HepG2 (cell line): ENCODE measurements around the gene B9D2. TPM values are rescaled to one million over a fixed set of nuclear protein-coding genes. Genes with fewer than 3 reads are reported as not detected.

Experiments
- HNRNPH1 ChIP-seq: fragments of 200-400 bp; formaldehyde crosslinking; optimal IDR thresholded peaks from 2 replicates; pipeline ENCODE3; 2017; ENCODE audit warnings: mild to moderate bottlenecking, low read depth, low read length
- KIAA2018 ChIP-seq: sonication (generic); formaldehyde crosslinking; IDR thresholded peaks from 2 replicates; pipeline ENCODE4 v1.5.0; 2020; ENCODE audit warnings: mild to moderate bottlenecking, missing genetic modification reagents, borderline replicate concordance
- MXD3 ChIP-seq: IDR thresholded peaks from 2 replicates; pipeline ENCODE4 v1.6.1; 2016; ENCODE audit warnings: mild to moderate bottlenecking, missing biosample characterization, missing genetic modification reagents
- POGK ChIP-seq: sonication (generic); formaldehyde crosslinking; conservative IDR thresholded peaks from 2 replicates; pipeline ENCODE4 v1.8.0; 2022; ENCODE audit warnings: mild to moderate bottlenecking, moderate library complexity, missing genetic modification reagents
- PRDM10 ChIP-seq: sonication (generic); formaldehyde crosslinking; IDR thresholded peaks from 2 replicates; pipeline ENCODE4 v1.4.0; 2020; ENCODE audit warnings: low read depth, missing genetic modification reagents
- RBM22 ChIP-seq: fragments of 200-400 bp; formaldehyde crosslinking; optimal IDR thresholded peaks from 2 replicates; pipeline ENCODE3; 2017; ENCODE audit warnings: mild to moderate bottlenecking, low read length, moderate library complexity
- RFXANK ChIP-seq: IDR thresholded peaks from 2 replicates; pipeline ENCODE4 v1.6.1; 2016
- SIN3A ChIP-seq: IDR thresholded peaks from 2 replicates; pipeline ENCODE4 v1.6.1; 2011; ENCODE audit warnings: low read depth, mild to moderate bottlenecking, control low read depth, low read length, borderline replicate concordance
- SNAI1 ChIP-seq: sonication (generic); formaldehyde crosslinking; IDR thresholded peaks from 2 replicates; pipeline ENCODE4 v1.5.0; 2020; ENCODE audit warnings: mild to moderate bottlenecking, missing genetic modification reagents, borderline replicate concordance
- SRY ChIP-seq: sonication (generic); formaldehyde crosslinking; IDR thresholded peaks from 2 replicates; pipeline ENCODE4 v1.8.0; 2022; ENCODE audit warnings: mild to moderate bottlenecking, missing genetic modification reagents
- ZFP90 ChIP-seq: sonication (generic); formaldehyde crosslinking; IDR thresholded peaks from 2 replicates; pipeline ENCODE4 v1.8.0; 2022; ENCODE audit warnings: missing genetic modification reagents, mild to moderate bottlenecking, inconsistent platforms, borderline replicate concordance
- ZNF136 ChIP-seq: sonication (generic); formaldehyde crosslinking; IDR thresholded peaks from 2 replicates; pipeline ENCODE4 v1.8.1; 2022; ENCODE audit warnings: low read depth, mild to moderate bottlenecking, moderate library complexity, missing genetic modification reagents
- ZNF230 ChIP-seq: sonication (generic); formaldehyde crosslinking; IDR thresholded peaks from 2 replicates; pipeline ENCODE4 v1.4.0; 2020; ENCODE audit warnings: mild to moderate bottlenecking, missing genetic modification reagents
- ZNF460 ChIP-seq: sonication (generic); formaldehyde crosslinking; IDR thresholded peaks from 2 replicates; pipeline ENCODE4 v1.5.1; 2020; ENCODE audit warnings: missing genetic modification reagents, mild to moderate bottlenecking, borderline replicate concordance
- polyA plus RNA-seq, 8 experiments: library from polyadenylated mRNA; depleted of rRNA in 3 of 8; stranded (reverse) in 7 of 8; unstranded in 1 of 8; fragments of >200 nt; fragmentation: Illumina TruSeq in 4 of 8; extraction: Trizol in 4 of 8; gene quantifications; 2 replicates each; pipeline versions ENCODE4 v1.2.1 to v1.2.3, GENCODE V29; 2011 to 2016; ENCODE audit warnings: low read depth in 4 of 8, missing spikeins in 1 of 8, mixed read lengths in 1 of 8; ENCODE audit not compliant: insufficient read depth in 1 of 8
- total RNA-seq, 5 experiments: library from RNA; depleted of rRNA; stranded (reverse); fragments of >200 nt; fragmentation: Illumina TruSeq; extraction: Trizol; gene quantifications; 2 replicates each; pipeline ENCODE4 v1.2.3, GENCODE V29; 2016; ENCODE audit warnings: low read depth in 1 of 5

The B9D2 gene
- total and polyA plus RNA-seq, 2 of the 13 experiments (the other 11 are each of a cell fraction or from before 2014, with no cell fraction given), result 3.1 to 4.4 TPM

- TF ChIP-seq ZFP90 (CRISPR knock-in tag), result 0 out of 2 replicates have a peak, but pooled peaks have one; percentile 48
- TF ChIP-seq MXD3 (CRISPR knock-in tag), result no peak
- TF ChIP-seq SNAI1 (CRISPR knock-in tag), result no peak
- TF ChIP-seq SIN3A, result no peak
- TF ChIP-seq PRDM10 (CRISPR knock-in tag), result no peak
- TF ChIP-seq HNRNPH1, result no peak
- peak; percentile 89 for TF ChIP-seq RBM22
- TF ChIP-seq ZNF230 (CRISPR knock-in tag), result 0 out of 2 replicates have a peak, but pooled peaks have one; percentile 35
- 0 out of 2 replicates have a peak, but pooled peaks have one; percentile 47 for TF ChIP-seq SRY (CRISPR knock-in tag)
- no peak for TF ChIP-seq POGK
- no peak for TF ChIP-seq KIAA2018
- no peak for TF ChIP-seq RFXANK
- TF ChIP-seq ZNF460 (CRISPR knock-in tag), result no peak
- no peak for TF ChIP-seq ZNF136 (CRISPR knock-in tag)
Observed at GRCh38 chr19:41308450-41309179, 55.3 kb downstream of the B9D2 start (continued).
